Activated CD8-positive, alpha-beta memory T cell treated with anti-CD3 and anti-CD28 coated beads for 1 hour (primary cell): ENCODE measurements around the gene CBX5.
"Not testable (repeated sequence)": the region's sequence is repeated elsewhere in the genome, so short reads cannot be mapped to it uniquely, and the experiment has no call there.

Experiments
- DNase-seq, 2 donors: peaks; one replicate each; pipeline ENCODE4 v3.0.0-alpha.2; 2020; ENCODE audit warnings: low read depth in 1 of 2; ENCODE audit errors: extremely low read depth in 1 of 2

CBX5 gene

GRCh38 chr12:54279632-54280467 lies at the start of gene CBX5:
TSS of gene CBX5 (minus strand) at chr12:54280122. CDS start at chr12:54257650, 22,472 bp downstream.
- DNase-seq, result peak; percentile 99 to 100

GRCh38 chr12:54328595-54329337 lies 48.8 kb upstream of the CBX5 start:
- no peak for DNase-seq

GRCh38 chr12:54325442-54326109 lies 45.7 kb upstream of the CBX5 start:
- not testable (repeated sequence) for DNase-seq

GRCh38 chr12:54324617-54325441 lies 44.9 kb upstream of the CBX5 start, which contains the start of gene COPZ1:
TSS of gene COPZ1 (plus strand) at chr12:54325131. CDS start at chr12:54325164, 33 bp downstream.
- DNase-seq, result peak; percentile 83 to 89

GRCh38 chr12:54321363-54321762 lies 41.4 kb upstream of the CBX5 start:
- no peak for DNase-seq

- DNase-seq, result not testable (repeated sequence)
Measured at GRCh38 chr12:54312309-54312708, 32.4 kb upstream of the CBX5 start.

GRCh38 chr12:54311051-54311450 lies 31.1 kb upstream of the CBX5 start:
- DNase-seq, result no peak

GRCh38 chr12:54306925-54307741 lies 27.2 kb upstream of the CBX5 start:
- no peak for DNase-seq

- DNase-seq, result no peak
Measured at GRCh38 chr12:54304187-54304810, 24.4 kb upstream of the CBX5 start.

GRCh38 chr12:54303640-54304039 lies 23.7 kb upstream of the CBX5 start:
- no peak for DNase-seq

- no peak for DNase-seq
Measured at GRCh38 chr12:54301428-54302048, 21.6 kb upstream of the CBX5 start.

GRCh38 chr12:54300732-54301427 lies 21.0 kb upstream of the CBX5 start, which contains the start of gene NFE2:
TSS of gene NFE2 (minus strand) at chr12:54301015. CDS start at chr12:54295248, 5,767 bp downstream.
- no peak for DNase-seq

GRCh38 chr12:54300225-54300731 lies 20.4 kb upstream of the CBX5 start:
- no peak for DNase-seq

- no peak for DNase-seq
Measured at GRCh38 chr12:54299515-54300224, 19.7 kb upstream of the CBX5 start.

- no peak for DNase-seq
Measured at GRCh38 chr12:54298904-54299303, 19.0 kb upstream of the CBX5 start.

GRCh38 chr12:54296393-54297099 lies 16.6 kb upstream of the CBX5 start:
- no peak for DNase-seq
